Gastroesophageal sphincter (tissue), 4 donors: ENCODE data around the gene SH3RF3. TPM values are rescaled to one million over a fixed set of nuclear protein-coding genes. Genes with fewer than 3 reads are reported as not detected.
"Not testable (repeated sequence)": the region's sequence is repeated elsewhere in the genome, so short reads cannot be mapped to it uniquely, and the experiment has no call there.

ENCODE experiments used
- ATAC-seq: fragments of 150-250 bp; one replicate; pipeline ENCODE4 v1.9.1; 2016; ENCODE audit warnings: mild to moderate bottlenecking, moderate library complexity
- H3K27ac ChIP-seq, 4 donors: fragments of 200-600 bp; sonication (generic) in 3 of 4; 1 replicate in 3 of 4; 2 replicates in 1 of 4; pipeline ENCODE4 v1.5.1; 2016 to 2019
- H3K27me3 ChIP-seq: fragments of 200-600 bp; sonication (generic); one replicate; pipeline ENCODE4 v1.5.1; 2019
- H3K36me3 ChIP-seq, 2 donors: fragments of 200-600 bp; sonication (generic); one replicate each; pipeline ENCODE4 v1.5.1; 2019; ENCODE audit warnings: control low read depth in 1 of 2
- H3K4me1 ChIP-seq, 3 donors: fragments of 200-600 bp; sonication (generic); 1 replicate in 2 of 3; 2 replicates in 1 of 3; pipeline ENCODE4 v1.5.1; 2016 to 2019; ENCODE audit warnings: control low read depth in 2 of 3
- H3K4me3 ChIP-seq, 2 donors: fragments of 200-600 bp; sonication (generic); one replicate each; pipeline ENCODE4 v1.5.1; 2019; ENCODE audit warnings: mild to moderate bottlenecking in 1 of 2, moderate library complexity in 1 of 2
- H3K9me3 ChIP-seq, 3 donors: fragments of 200-600 bp; sonication (generic); one replicate each; pipeline ENCODE4 v1.5.1; 2017 to 2019; ENCODE audit warnings: control low read depth in 2 of 3
- EP300 ChIP-seq: sonication (generic); formaldehyde crosslinking; IDR thresholded peaks from one replicate; pipeline ENCODE4 v1.6.1; 2017; ENCODE audit warnings: antibody characterized with exemption, mild to moderate bottlenecking
- POLR2A ChIP-seq, 2 donors: fragments of 450-650 bp; IDR thresholded peaks; one replicate each; pipeline ENCODE4 v1.6.1; 2017; ENCODE audit warnings: antibody characterized with exemption in 2 of 2, mild to moderate bottlenecking in 2 of 2, moderate library complexity in 1 of 2
- POLR2AphosphoS5 ChIP-seq: sonication (generic); formaldehyde crosslinking; IDR thresholded peaks from one replicate; pipeline ENCODE4 v1.6.1; 2017; ENCODE audit warnings: antibody characterized with exemption
- WGBS, 2 donors: methylation state at CpG; one replicate each; pipeline ENCODE4 v1.1.5; 2018; ENCODE audit warnings: low coverage in 1 of 2; 5-methylcytosine and 5-hydroxymethylcytosine counted together
- total RNA-seq, 4 donors: library from RNA; depleted of rRNA; stranded (reverse); fragments of >200 nt; gene quantifications; one replicate each; pipeline ENCODE4 v1.1.0, GENCODE V29; 2016
- TF ChIP-seq, protein P1 (sequence below), 4 experiments: fragments of 200-600 bp in 2 of 4; fragments of 450-650 bp in 2 of 4; sonication (generic) in 1 of 4; IDR thresholded peaks; one replicate each; pipeline ENCODE4 v1.5.1; 2017 to 2019; ENCODE audit warnings: antibody characterized with exemption in 4 of 4, mild to moderate bottlenecking in 2 of 4, moderate library complexity in 2 of 4

SH3RF3 gene
- total RNA-seq, 4 donors from 2014 or later, result 10.1 to 15.8 (median 13.2) TPM

DNA sequence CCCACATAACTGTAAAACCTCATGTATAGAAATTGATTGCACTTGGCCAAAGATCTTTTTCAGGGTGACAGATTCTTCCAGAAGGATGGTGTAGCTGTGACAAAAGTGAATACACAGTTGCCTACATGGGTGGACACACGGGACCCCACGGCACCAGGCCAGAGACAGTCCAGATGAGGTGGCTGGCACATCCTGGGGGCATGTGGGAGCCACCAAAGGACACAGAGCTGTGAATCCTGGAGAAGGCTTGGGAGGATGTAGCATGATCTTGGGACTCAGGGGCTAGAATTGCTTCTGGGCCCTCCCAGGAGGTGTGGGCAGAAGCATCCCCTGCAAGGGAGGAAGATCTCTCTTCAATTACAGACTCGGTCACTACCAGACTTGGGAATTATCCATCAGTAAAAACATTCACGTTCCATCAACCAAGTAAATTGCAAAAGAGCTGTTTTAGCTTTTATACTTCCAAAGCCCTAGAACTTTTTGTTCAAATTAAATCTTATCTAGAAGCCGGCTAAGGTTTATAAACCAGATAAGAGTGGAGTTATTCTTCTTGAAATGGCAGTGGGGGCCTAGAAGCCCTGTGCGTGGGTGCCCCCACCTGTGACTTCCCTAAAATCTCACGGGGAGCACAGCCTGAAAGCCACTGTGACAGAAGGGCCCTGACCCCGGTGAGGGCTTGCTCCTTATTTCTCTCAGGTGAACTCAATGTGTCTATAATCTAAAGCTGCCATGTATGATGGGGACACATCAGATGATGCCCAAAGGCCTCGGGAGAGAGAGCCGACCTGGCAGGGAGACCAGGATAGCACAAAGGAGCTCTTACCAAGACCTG, 403.1 kb downstream of the SH3RF3 start:
- H3K27me3 ChIP-seq, result no peaks in the 10 kb centered on the region
- no peak for ATAC-seq
- H3K27ac ChIP-seq, result no peak overlapping the region
- WGBS, 2 donors, result 70 to 81% methylated on average over 2 to 6 of the region's 10 CpGs
- no peaks in the 10 kb centered on the region for H3K36me3 ChIP-seq
- no peak overlapping the region for H3K4me3 ChIP-seq
- H3K4me1 ChIP-seq, result peaks cover 0 to 8% (median 7%) of the 10 kb centered on the region in 3 donors
- no peaks in the 10 kb centered on the region for H3K9me3 ChIP-seq
- TF ChIP-seq POLR2AphosphoS5 (no peak), EP300 (no peak), POLR2A (IDR thresholded peaks at IDR 0.05) (no peak)
- TF ChIP-seq, protein P1, sequence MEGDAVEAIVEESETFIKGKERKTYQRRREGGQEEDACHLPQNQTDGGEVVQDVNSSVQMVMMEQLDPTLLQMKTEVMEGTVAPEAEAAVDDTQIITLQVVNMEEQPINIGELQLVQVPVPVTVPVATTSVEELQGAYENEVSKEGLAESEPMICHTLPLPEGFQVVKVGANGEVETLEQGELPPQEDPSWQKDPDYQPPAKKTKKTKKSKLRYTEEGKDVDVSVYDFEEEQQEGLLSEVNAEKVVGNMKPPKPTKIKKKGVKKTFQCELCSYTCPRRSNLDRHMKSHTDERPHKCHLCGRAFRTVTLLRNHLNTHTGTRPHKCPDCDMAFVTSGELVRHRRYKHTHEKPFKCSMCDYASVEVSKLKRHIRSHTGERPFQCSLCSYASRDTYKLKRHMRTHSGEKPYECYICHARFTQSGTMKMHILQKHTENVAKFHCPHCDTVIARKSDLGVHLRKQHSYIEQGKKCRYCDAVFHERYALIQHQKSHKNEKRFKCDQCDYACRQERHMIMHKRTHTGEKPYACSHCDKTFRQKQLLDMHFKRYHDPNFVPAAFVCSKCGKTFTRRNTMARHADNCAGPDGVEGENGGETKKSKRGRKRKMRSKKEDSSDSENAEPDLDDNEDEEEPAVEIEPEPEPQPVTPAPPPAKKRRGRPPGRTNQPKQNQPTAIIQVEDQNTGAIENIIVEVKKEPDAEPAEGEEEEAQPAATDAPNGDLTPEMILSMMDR (IDR thresholded peaks at IDR 0.05), result no peak

GRCh38 chr2:109532728-109533076, 403.7 kb downstream of the SH3RF3 start:
- H3K27me3 ChIP-seq, result no peaks in the 10 kb centered on the region
- H3K36me3 ChIP-seq, result no peaks in the 10 kb centered on the region
- peaks cover 0 to 8% (median 7%) of the 10 kb centered on the region in 3 donors for H3K4me1 ChIP-seq
- H3K9me3 ChIP-seq, result no peaks in the 10 kb centered on the region
- no peak overlapping the region for H3K27ac ChIP-seq
- 92% methylated on average over 4 of the region's 5 CpGs; no CpG with 5 or more reads in 1 of the 2 donors for WGBS, 2 donors
- TF ChIP-seq, protein P1 (IDR thresholded peaks at IDR 0.05), result no peak
- TF ChIP-seq EP300 (no peak), POLR2A (IDR thresholded peaks at IDR 0.05) (no peak), POLR2AphosphoS5 (no peak)
- H3K4me3 ChIP-seq, result no peak overlapping the region
- ATAC-seq, result no peak

GRCh38 chr2:109533823-109534222, 404.8 kb downstream of the SH3RF3 start:
- 89% methylated on average over 5 of the region's 7 CpGs; no CpG with 5 or more reads in 1 of the 2 donors for WGBS, 2 donors
- Histone ChIP-seq H3K36me3 (no peaks in the 10 kb centered on the region), H3K9me3 (no peaks in the 10 kb centered on the region), H3K27me3 (no peaks in the 10 kb centered on the region), H3K4me1 (peaks cover 0 to 8% (median 7%) of the 10 kb centered on the region in 3 donors), H3K27ac (no peak overlapping the region), H3K4me3 (no peak overlapping the region)
- no peak for ATAC-seq
- TF ChIP-seq, protein P1 (IDR thresholded peaks at IDR 0.05), result no peak
- TF ChIP-seq POLR2A (IDR thresholded peaks at IDR 0.05) (no peak), EP300 (no peak), POLR2AphosphoS5 (no peak)

GRCh38 chr2:109535217-109535946, 406.4 kb downstream of the SH3RF3 start:
- ATAC-seq, result no peak
- TF ChIP-seq POLR2A (IDR thresholded peaks at IDR 0.05), result no peak
- TF ChIP-seq, protein P1 (IDR thresholded peaks at IDR 0.05), result no peak
- WGBS, 2 donors, result 43 to 94% methylated on average over 2 to 4 of the region's 6 CpGs

GRCh38 chr2:109536556-109536955, 407.6 kb downstream of the SH3RF3 start:
- not testable (repeated sequence) for H3K9me3 ChIP-seq, H3K27me3 ChIP-seq
- 41 to 69% methylated on average over 3 of the region's 3 CpGs for WGBS, 2 donors

More at GRCh38 chr2:109535217-109535946, 406.4 kb downstream of the SH3RF3 start:
- Histone ChIP-seq H3K36me3 (no peaks in the 10 kb centered on the region), H3K9me3 (no peaks in the 10 kb centered on the region), H3K27ac (no peak overlapping the region), H3K4me1 (peaks cover 0 to 2% (median 0%) of the 10 kb centered on the region in 3 donors), H3K27me3 (no peaks in the 10 kb centered on the region), H3K4me3 (no peak overlapping the region)

More at GRCh38 chr2:109536556-109536955, 407.6 kb downstream of the SH3RF3 start:
- H3K27ac ChIP-seq, H3K36me3 ChIP-seq, H3K4me3 ChIP-seq, ATAC-seq, H3K4me1 ChIP-seq: not testable (repeated sequence)
